NK-92 (cell line): Measurements from ENCODE around the gene TUBB2B.

Experiments
- DNase-seq: peaks from one replicate; lab custom pipeline; 2025; ENCODE audit not compliant: unreplicated experiment; lab: John Stamatoyannopoulos, UW

Gene TUBB2B

GRCh38 chr6:3235486-3235885, 8.0 kb upstream of the TUBB2B start:
- no peak for DNase-seq

GRCh38 chr6:3233904-3234303, 6.5 kb upstream of the TUBB2B start:
- DNase-seq = no peak

DNA sequence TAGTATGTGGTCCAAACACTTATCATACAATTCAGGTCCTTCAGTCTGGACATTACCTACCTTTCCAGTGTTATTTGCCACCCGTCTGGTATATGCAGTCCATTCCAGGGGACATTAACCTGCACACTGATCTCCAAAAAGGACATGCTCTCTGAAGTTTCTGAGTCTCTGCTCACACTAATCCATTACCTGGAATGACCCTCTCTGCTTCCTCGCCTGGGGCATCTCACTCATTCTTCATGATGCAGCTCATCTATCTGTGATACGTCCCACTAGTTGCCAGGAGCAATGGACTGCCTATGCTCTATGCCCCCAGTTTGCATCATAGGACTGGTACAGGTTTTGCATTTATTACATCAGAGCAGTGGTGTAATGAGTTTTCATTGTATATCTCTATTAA, 5.9 kb upstream of the TUBB2B start:
- DNase-seq = no peak

DNA sequence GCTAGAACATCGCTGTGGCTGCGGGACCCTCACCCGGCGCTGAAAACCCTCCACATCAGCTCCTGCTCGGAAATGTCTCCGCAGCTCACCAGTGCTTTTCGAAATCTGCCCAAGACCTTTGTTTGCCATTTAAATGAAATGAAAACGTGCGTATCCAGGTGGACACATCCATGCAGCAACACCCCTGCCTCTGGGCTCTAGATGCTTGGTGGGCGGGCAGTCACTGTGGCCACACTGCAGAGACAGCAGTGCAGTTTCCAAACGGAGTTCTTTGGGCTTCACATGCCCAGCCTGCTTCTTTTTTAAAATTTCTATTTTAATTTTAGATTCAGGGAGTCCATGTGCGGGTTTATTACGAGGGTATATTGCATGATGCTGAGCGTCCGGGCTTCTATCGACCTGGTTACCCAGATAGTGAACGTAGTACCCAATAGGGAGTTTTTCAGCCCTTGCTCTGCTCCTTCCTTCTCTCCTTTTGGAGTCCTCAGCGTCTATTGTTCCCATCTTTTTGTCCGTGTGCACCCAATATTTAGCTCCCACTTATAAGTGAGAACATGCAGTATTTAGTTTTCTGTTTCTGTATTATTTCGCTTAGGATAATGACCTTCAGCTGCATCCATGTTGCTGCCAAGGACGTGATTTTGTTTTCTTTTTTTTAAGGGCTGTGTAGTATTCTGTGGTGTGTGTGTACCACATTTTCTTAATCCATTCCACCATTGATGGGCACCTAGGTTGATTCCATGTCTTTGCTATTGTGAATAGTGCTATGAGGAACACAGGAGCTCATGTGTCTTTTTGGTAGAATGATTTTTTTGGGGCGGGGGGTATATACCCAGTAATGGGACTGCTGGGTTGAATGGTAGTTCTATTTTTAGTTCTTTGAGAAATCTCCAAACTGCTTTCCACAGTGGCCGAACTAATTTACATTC, 4.8 kb upstream of the TUBB2B start:
- no peak for DNase-seq

DNA sequence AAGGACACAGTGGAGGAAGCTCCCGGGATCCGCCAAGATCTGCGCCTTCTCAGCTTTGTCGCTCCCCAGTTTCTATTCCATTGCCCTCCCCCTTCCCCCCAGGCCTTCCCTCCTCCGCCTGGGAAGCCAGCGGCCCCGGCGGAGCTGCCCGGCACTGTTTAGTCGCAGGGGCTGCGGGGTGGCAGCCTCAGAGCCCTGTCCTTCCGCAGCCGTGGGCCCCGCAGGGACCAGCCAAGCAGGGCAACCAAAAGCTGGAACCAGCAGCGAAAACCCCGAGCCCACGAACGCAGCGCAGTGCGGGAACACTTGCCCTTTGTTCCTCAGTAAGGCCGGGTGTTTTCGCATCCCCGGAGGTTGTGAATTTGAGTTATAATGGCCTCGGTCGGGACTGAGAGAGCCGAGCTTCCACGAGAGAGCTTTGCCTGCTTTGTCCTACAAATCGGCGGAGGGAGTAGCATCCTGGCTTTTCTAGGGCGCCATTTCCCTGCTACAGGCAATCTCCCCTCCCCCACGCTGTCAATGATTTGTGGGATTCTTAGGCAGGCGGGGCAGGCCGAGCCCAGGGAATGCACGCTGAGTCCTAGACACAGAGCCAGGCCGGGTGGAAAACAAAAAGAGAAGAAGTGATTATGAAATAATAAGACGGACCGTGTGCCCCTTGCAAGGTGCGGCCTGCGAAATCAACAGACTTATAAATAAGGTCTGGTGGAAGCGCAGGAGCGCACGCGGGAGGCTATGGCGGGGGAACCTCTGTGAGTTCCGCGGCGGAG, 4.0 kb upstream of the TUBB2B start:
- no peak for DNase-seq

- no peak for DNase-seq
Measured at GRCh38 chr6:3230900-3231246, 3.4 kb upstream of the TUBB2B start.

GRCh38 chr6:3230256-3230882, 2.9 kb upstream of the TUBB2B start:
- no peak for DNase-seq

DNA sequence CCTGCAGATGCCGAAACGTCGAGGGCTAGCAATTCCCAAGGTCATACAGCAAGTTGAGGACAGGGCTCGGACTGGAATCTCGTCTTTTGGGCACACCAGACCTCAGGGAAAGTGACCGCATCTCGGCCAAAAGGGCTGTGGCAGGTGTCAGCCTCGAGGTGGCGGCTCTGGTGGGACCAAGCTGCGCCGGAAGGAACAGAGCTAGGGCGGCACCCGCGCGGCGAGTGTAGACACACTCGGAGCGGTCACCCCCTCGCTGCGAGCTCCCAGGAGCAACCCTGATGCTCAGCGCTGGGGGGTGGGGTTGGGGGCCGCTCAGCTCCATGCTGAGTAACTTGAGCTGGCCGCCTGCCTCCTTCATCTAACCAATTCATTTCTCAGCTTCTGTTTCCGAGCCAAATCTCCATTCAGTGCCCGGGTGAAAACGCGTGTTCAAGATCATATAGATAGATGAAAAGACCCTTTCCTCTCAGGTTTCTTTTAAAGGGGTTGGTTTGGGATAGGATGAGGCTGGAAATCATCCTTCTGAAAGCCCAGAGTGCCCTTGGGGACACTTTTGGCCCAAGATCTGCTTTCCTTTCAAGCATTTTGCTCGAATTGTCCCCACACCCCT, 2.2 kb upstream of the TUBB2B start:
- DNase-seq = no peak

DNA sequence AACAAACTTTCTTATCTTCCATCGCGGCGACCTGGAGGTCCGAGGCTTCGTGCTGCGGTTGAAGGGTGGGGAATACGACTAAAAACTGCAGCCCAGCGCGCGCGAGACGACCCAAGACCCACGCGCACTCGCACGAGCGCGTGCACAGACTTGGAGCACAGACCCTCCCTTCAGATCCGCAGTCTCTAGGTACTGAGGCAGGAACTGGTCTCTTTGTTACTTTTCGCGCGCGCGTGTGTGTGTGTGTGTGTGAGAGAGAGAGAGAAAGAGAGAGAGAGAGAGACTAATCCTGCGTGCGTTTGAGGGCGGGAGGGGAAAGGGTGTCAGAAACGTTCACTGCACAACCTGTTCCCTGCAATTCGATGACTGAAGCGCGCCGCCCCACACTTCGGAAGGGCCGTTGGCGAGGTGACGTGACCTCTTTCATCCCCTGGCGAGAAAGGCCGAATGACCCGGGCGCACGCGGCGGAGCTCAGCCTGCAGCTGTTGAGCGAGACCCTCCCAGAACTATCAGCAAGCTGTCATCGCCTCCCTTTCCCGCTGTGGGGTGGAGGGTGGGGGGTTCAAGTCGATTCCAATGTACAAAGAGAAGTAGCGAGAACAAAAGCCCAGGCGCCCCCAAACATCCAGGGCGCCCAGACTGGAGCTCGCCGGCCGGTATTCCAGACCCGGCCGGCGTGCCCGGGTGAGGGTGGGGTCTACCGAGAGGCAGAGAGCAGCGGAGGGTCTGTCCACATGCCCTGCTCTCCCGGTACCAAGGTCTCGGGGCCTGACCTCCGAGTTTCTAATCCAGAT, 1.5 kb upstream of the TUBB2B start:
- no peak for DNase-seq

DNA sequence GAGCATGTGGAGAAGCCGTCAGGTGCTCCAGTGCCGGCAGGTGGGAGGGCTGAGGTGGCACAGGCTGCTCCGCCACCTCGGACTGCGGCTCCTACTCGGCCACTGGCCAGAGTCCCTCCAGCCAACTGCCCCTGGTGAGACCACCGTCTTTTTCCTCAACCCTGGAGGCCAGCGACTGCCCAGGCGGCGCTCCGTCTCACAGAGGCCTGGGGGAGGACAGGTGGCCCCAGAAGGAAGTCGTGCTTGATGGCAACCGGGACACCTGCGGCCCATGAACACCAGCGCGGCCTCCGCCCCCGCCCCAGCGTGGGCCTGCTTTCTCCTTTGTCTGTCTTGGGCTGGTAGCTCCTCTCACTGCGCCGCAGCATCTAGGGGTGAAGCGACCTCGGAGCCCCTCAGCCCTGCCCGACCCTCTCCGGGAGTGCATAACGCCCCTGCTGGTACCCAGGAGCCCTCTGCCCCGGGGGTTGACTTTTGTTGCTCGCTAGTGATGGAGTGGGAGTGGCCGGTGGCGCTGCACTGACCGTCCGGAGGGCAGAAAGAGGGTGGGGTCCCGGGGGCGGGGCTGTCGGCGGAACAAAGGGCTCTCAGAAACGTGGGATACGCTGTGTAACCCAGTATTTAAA, 706 bp upstream of the TUBB2B start:
- DNase-seq = no peak

GRCh38 chr6:3226481-3227362, 731 bp downstream of the TUBB2B start:
- no peak for DNase-seq

GRCh38 chr6:3226042-3226441, 1.4 kb downstream of the TUBB2B start:
- DNase-seq = no peak

GRCh38 chr6:3222506-3223038, 4.9 kb downstream of the TUBB2B start:
- DNase-seq = no peak

DNA sequence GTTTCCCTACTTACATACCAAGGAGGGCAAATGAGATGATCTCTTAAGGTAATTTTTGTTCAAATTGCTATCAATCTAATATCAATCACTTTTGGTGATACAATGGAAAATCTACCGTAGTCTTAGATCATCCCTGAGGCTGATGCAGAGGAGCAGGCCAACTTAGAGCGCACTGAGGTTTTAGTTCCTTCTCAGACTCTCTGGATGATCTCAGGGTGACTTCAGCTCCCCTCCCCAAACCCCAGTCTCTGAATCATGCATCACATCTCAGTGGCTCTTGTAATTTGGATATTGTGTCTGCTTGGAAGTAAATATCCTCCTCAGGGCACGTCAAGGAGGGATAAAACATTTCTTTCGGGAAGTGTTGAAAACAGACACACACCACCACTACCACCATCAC, 5.9 kb downstream of the TUBB2B start:
- no peak for DNase-seq

DNA sequence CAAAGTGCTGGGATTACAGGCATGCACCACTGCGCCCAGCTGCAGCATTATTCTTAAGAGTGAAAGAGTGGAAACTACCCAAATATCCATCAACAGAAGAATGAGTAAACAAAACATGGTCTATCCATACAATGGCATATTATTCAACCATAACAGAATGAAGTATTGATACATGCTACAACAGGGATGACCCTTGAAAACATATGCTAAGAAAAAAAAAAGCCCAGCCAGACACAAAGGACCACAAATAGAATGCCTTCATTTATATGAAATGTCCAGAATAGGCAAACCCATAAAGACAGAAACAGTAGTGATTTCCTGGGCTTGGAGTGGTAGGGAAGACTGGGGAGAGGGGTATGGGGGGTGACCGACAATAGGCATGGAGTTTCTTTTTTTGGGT, 7.1 kb downstream of the TUBB2B start:
- no peak for DNase-seq

DNA sequence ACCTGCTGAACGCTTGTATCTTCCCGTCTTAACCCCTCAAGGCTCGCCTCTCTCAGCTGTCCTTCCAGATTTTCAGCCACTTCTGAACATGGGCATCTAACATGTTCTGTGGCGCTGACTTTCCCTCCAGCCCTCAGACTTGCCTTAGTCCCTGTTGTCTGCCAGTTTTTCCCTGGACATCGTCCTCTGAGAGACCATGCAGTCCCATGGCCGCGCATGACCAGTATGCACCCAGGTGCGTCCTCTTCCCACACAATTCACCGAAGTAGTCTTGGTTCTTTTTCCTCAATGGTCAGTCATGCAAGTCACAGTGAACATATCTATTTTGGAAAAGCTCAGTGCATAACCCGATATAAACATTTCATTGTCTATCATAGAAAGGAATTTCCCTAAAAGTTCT, 9.2 kb downstream of the TUBB2B start:
- DNase-seq = no peak

GRCh38 chr6:3217286-3217685, 10.2 kb downstream of the TUBB2B start:
- no peak for DNase-seq

DNA sequence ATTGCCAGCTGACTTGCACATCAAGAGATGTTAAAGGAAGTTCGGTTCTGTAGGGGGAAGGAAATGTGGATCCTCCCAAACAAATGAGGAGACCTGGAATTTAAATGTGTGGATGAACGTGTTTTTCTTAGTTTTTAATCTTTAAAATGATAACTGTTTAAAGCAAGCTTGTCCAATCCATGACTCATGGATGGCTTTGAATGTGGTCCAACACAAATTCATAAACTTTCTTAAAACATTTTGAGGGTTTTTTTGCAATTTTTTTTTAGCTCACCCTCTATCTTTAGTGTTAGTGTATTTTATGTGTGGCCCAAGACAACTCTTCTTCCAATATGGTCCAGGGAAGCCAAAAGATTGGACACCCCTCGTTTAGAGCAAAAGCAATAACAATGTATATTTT, 12.6 kb downstream of the TUBB2B start:
- no peak for DNase-seq

- DNase-seq = no peak
Measured at GRCh38 chr6:3213334-3213695, 14.1 kb downstream of the TUBB2B start.
